GM18505 (cell line): ENCODE data around the gene GRK1.

Experiments
- ATAC-seq: cut with Tn5 transposase; IDR thresholded peaks from one replicate; pipeline ENCODE4 v1.9.1; 2021; ENCODE audit not compliant: unreplicated experiment
- POLR2A ChIP-seq: IDR thresholded peaks from 4 replicates; pipeline ENCODE4 v1.6.1; 2011; ENCODE audit warnings: borderline replicate concordance; ENCODE audit not compliant: insufficient read depth, insufficient read length; ENCODE audit errors: extremely low read depth

Gene GRK1

DNA sequence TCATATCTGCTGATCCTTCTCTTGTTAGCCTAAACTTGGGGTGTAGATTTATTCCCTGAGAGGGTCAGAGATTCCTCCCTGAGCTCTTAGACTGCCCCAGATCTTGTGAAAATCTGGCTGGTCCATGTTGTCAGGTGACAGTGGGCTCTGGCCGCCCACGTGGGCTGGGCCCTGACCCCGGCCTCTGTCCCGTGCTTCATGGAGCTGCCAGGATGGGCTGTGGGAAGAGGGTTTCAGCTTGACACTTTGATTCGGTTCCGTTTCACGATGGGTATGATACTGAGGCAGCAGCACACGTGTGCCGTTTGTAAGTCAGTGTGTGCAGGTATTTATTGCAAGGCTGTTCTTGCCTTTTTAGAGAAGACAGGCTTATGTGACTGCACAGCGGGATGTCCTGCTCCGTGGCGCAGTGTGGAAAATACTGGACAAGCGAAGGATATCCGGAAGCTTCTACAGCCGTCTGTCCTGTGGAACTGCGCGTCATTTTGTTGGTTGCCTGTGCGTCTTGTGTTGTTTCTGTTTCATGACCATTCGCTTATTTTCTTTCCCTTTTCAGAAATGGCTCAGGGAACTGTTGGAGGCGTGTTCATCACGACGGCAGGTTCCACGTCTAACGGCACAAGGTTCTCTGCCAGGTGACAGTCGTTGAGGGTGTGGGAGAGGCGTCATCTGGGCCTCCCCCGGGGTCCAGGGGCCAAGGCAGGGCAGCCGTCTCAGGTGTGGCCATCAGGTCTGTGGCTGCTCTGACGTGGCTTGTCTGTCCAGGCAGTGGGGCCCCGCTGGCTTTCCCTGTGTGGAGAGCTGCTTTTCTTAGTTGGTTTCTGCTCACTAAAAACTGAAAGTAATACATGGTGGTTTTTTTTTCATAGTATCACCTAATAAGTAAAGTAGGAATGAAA, 29.5 kb upstream of the GRK1 start:
- no peak for TF ChIP-seq POLR2A
- ATAC-seq = no peak

DNA sequence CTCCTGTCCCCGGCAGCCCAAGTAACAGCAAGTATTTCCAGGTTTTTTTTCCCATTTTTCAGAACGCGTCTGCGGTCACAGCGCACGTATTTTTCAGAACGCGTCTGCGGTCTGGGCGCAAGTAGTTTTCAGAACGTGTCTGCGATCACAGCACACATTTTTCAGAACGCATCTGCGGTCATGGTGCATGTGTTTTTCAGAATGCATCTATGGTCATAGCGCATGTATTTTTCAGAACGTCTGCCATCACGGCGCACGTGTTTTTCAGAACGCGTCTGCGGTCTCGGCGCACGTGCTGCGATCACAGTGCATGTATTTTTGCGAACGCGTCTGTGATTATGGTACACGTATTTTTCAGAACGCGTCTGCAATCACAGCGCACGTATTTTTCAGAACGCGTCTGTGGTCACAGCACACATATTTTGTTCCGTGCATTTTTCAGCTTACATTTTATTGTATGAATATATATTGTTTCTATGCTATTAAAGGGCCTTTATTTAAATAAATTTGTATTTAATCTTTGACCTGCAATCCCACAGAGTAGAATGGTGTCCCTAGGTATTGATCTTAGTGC, 28.8 kb upstream of the GRK1 start:
- no peak for ATAC-seq

GRCh38 chr13:113638806-113639205, 28.2 kb upstream of the GRK1 start:
- TF ChIP-seq POLR2A = no peak
- no peak for ATAC-seq

More for the DNA sequence above, 28.8 kb upstream of the GRK1 start:
- no peak for TF ChIP-seq POLR2A

DNA sequence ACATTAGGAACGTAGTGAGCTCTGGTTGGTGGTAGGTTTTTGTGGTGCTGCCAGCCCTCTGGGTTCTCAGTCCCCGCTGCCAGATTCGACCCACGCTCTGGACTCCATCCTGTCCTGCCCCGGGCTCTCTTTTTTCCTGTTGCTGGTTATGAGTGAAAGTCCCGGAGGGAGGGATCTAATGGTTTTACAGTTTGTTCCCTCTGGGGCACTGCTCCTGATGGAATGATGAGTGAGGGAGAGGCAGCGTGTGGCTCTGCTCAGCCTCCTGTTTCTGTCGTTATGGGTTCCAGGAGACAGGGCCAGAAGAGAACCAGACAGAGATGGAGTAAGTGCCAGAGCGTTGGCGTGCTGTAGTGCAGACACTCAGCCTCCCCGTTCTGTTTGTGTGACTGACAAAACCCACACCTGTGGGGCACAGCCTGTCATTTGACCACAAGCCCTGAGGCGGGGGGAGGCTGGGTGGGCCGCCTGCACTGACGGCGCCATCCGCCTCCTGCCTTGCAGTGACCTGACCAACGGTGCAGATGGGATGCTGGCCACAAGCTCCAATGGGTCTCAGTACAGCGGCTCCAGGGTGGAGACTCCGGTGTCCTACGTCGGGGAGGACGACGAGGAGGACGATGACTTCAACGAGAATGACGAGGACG, 27.3 kb upstream of the GRK1 start:
- no peak for TF ChIP-seq POLR2A
- no peak for ATAC-seq

DNA sequence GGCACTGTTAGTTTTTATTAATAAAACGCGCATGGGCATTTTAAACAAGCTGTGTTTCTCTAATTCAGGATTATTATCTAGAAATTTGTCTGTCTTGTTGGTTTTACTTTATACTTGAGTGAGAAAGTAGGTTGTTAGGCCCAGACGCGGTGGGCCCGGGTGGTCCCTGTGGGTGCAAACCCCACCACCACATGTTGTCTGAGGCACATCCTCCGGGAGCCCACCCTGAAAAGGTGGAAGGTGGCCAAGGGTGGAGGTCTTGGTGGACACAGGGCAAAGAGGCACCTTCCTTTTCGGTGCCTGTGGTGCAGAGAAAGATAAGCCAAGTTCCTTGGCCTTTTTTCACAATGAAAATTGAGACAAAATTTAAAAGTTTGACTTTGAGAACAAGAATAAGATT, 25.6 kb upstream of the GRK1 start:
- no peak for TF ChIP-seq POLR2A
- no peak for ATAC-seq

- ATAC-seq = no peak
- no peak for TF ChIP-seq POLR2A
Observed at GRCh38 chr13:113642563-113642962, 24.5 kb upstream of the GRK1 start.

- no peak for ATAC-seq
Observed at GRCh38 chr13:113643593-113643992, 23.4 kb upstream of the GRK1 start.

GRCh38 chr13:113644800-113645199, 22.2 kb upstream of the GRK1 start:
- no peak for TF ChIP-seq POLR2A
- no peak for ATAC-seq

More at GRCh38 chr13:113643593-113643992, 23.4 kb upstream of the GRK1 start:
- TF ChIP-seq POLR2A = no peak

GRCh38 chr13:113645329-113645728, 21.7 kb upstream of the GRK1 start:
- TF ChIP-seq POLR2A = no peak
- no peak for ATAC-seq

- no peak for ATAC-seq
- TF ChIP-seq POLR2A = no peak
Observed at GRCh38 chr13:113646376-113646775, 20.6 kb upstream of the GRK1 start.

DNA sequence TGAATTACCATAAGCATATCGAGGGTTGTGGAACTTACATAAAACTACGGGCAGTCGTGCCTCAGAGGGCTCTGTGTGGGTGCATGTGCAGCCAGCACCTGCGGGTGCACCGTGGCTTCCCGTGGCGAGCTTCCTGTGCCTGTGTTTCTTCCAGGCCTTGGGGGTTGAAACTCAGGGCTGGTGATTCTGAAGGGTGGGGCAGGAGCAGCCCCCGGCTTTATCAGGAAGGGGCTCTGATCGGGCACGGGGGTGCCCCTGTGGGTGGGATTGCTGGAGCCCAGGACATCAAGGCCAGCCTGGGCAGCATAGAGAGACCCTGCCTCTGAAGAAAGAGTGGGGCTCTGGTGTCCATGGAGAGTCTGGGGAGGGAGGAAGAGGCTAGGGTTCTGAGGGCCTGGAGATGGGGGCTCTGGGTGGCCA, 20.1 kb upstream of the GRK1 start:
- no peak for ATAC-seq
- TF ChIP-seq POLR2A = no peak

- ATAC-seq = no peak
- TF ChIP-seq POLR2A = no peak
Observed at GRCh38 chr13:113647351-113648215, 19.4 kb upstream of the GRK1 start.

DNA sequence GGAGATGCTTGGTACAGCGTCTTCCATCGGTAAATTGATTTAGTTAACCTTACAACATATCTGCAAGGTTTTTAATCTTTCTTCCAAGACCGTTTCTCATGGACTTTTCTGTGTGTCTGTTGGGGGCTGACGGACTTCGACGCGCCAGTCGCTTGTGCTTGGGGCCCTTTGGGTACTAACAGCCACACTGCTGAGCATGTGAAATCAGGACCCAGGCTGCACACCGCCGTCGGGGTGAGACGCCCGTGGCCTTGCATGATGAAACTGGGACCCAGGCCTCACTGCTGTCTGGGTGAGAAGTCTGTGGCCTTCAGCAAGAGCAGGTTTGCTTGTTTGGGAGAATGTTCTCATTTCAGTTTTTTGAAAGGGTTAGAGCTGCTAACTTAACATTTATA, 18.8 kb upstream of the GRK1 start:
- TF ChIP-seq POLR2A = no peak
- ATAC-seq = no peak

DNA sequence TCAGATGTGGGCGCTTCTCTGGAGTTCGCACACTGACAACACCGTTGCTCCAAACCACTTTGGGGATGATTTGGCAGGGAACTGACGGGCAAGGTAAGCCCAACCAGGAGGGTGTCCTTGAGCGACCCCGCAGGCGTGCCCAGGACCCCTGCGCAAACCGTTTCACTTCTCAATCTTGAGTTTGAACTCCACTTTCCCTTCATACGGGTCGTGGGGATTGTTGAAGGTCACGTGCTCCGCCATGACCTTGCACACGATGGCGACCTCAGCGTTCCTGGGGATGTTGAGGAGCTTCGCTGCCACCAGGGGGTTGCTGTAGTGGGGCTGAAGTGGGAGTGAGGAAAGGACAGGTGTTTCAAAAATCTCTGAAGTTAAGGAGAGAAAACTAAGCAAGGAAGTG, 17.8 kb upstream of the GRK1 start:
- no peak for ATAC-seq
- TF ChIP-seq POLR2A = no peak

DNA sequence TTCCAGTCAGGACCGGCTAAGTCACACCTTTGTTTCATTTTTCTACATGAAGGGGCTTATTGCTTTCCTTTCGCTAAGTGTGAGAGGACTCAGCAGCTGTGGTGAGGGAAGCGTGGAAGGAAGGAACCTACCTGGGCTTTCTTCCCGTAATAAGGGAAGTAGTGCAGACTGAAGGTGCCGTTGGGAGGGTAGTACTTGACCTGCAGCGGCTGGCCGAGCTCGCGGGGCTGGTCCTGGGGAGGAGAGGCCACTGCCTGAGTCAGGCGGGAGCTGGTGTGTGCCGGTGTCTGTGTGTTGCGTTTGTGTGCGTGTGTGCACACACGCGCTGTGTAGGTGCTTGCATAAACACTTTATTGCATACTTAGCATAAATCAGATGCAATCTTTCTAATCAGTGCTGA, 16.7 kb upstream of the GRK1 start:
- ATAC-seq = no peak
- TF ChIP-seq POLR2A = no peak
